HepG2 (cell line): ENCODE data around the gene LRRC10B. TPM values are rescaled to one million over a fixed set of nuclear protein-coding genes. Genes with fewer than 3 reads are reported as not detected.

Source experiments
- NCOA2 ChIP-seq: sonication (generic); formaldehyde crosslinking; IDR thresholded peaks from 2 replicates; pipeline ENCODE4 v1.8.0; 2022; ENCODE audit warnings: inconsistent platforms
- RARG ChIP-seq: sonication (generic); formaldehyde crosslinking; IDR thresholded peaks from 2 replicates; pipeline ENCODE4 v1.4.0; 2020; ENCODE audit warnings: low read depth, mild to moderate bottlenecking, missing genetic modification reagents
- RBFOX2 ChIP-seq: fragments of 200-400 bp; formaldehyde crosslinking; IDR thresholded peaks from 2 replicates; pipeline ENCODE4 v1.6.1; 2017; ENCODE audit warnings: low read depth, mild to moderate bottlenecking, low read length
- ZMAT3 ChIP-seq: sonication (generic); formaldehyde crosslinking; conservative IDR thresholded peaks from 2 replicates; pipeline ENCODE4 v1.7.0; 2021; ENCODE audit warnings: missing genetic modification reagents
- ZNF264 ChIP-seq: sonication (generic); formaldehyde crosslinking; IDR thresholded peaks from 2 replicates; pipeline ENCODE4 v1.4.0; 2020; ENCODE audit warnings: missing genetic modification reagents
- ZNF629 ChIP-seq: sonication (generic); formaldehyde crosslinking; conservative IDR thresholded peaks from 2 replicates; pipeline ENCODE4 v1.5.0; 2020; ENCODE audit warnings: missing genetic modification reagents
- polyA plus RNA-seq, 8 experiments: library from polyadenylated mRNA; depleted of rRNA in 3 of 8; stranded (reverse) in 7 of 8; unstranded in 1 of 8; fragments of >200 nt; fragmentation: Illumina TruSeq in 4 of 8; extraction: Trizol in 4 of 8; gene quantifications; 2 replicates each; pipeline versions ENCODE4 v1.2.1 to v1.2.3, GENCODE V29; 2011 to 2016; ENCODE audit warnings: low read depth in 4 of 8, missing spikeins in 1 of 8, mixed read lengths in 1 of 8; ENCODE audit not compliant: insufficient read depth in 1 of 8
- total RNA-seq, 5 experiments: library from RNA; depleted of rRNA; stranded (reverse); fragments of >200 nt; fragmentation: Illumina TruSeq; extraction: Trizol; gene quantifications; 2 replicates each; pipeline ENCODE4 v1.2.3, GENCODE V29; 2016; ENCODE audit warnings: low read depth in 1 of 5
- TF ChIP-seq, protein P1 (sequence below): sonication (generic); formaldehyde crosslinking; IDR thresholded peaks from 2 replicates; pipeline ENCODE4 v1.8.1; 2023; ENCODE audit warnings: mild to moderate bottlenecking, moderate library complexity, missing genetic modification reagents
- TF ChIP-seq, protein P2 (sequence below): sonication (generic); formaldehyde crosslinking; IDR thresholded peaks from 2 replicates; pipeline ENCODE4 v1.4.0; 2020; ENCODE audit warnings: missing genetic modification reagents, borderline replicate concordance
- TF ChIP-seq, protein P3 (sequence below): IDR thresholded peaks from 2 replicates; pipeline ENCODE4 v1.6.1; 2016; ENCODE audit warnings: mild to moderate bottlenecking
- TF ChIP-seq, protein P4 (sequence below): conservative IDR thresholded peaks from 2 replicates; pipeline ENCODE4 v1.6.1; 2018; ENCODE audit warnings: missing genetic modification reagents

Gene LRRC10B
- total and polyA plus RNA-seq, 2 of the 13 experiments (the other 11 are each of a cell fraction or from before 2014, with no cell fraction given) = not detected

DNA sequence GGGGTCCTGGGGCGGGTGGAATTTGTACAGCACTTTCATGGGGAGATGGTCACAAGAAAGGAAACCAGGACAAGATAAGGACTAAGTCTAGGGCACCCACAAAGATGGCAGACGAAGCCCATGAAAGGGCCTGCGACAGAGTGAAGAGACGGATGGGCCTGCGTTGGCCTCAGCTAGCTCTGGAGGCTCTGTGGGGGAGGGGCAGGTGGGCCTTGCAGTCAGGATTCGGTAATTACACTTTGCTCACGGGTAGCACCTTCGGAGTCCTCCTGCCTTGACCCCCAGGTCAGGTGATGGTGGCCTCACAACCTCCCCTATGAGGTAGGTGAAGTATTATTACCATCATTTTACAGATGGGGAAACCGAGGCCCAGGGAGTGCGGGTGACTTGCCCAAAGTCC lies 7.1 kb downstream of the LRRC10B start (continued):
- TF ChIP-seq, protein P1, sequence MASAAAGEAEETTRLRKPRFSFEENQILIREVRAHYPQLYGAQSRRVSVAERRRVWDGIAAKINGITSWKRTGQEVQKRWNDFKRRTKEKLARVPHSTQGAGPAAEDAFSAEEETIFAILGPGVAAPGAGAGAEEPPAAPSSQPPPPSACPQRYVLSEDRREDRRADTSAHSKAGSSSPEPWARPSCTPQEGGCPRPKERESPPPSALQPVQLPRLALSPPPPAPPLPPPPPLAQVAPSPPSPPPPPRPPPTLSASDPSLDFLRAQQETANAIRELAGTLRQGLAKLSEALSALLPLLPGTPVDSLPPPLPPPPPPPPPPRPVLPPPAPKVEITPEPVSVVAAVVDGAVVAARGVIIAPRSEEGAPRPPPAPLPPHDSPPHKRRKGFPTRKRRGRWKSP (CRISPR knock-in tag) = no peak
- TF ChIP-seq ZNF264 (CRISPR knock-in tag) (no peak), ZMAT3 (no peak), RBFOX2 (no peak), RARG (no peak), NCOA2 (CRISPR knock-in tag) (no peak), ZNF629 (CRISPR knock-in tag) (no peak)
- TF ChIP-seq, protein P2, sequence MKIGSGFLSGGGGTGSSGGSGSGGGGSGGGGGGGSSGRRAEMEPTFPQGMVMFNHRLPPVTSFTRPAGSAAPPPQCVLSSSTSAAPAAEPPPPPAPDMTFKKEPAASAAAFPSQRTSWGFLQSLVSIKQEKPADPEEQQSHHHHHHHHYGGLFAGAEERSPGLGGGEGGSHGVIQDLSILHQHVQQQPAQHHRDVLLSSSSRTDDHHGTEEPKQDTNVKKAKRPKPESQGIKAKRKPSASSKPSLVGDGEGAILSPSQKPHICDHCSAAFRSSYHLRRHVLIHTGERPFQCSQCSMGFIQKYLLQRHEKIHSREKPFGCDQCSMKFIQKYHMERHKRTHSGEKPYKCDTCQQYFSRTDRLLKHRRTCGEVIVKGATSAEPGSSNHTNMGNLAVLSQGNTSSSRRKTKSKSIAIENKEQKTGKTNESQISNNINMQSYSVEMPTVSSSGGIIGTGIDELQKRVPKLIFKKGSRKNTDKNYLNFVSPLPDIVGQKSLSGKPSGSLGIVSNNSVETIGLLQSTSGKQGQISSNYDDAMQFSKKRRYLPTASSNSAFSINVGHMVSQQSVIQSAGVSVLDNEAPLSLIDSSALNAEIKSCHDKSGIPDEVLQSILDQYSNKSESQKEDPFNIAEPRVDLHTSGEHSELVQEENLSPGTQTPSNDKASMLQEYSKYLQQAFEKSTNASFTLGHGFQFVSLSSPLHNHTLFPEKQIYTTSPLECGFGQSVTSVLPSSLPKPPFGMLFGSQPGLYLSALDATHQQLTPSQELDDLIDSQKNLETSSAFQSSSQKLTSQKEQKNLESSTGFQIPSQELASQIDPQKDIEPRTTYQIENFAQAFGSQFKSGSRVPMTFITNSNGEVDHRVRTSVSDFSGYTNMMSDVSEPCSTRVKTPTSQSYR (CRISPR knock-in tag) = no peak
- TF ChIP-seq, protein P3, sequence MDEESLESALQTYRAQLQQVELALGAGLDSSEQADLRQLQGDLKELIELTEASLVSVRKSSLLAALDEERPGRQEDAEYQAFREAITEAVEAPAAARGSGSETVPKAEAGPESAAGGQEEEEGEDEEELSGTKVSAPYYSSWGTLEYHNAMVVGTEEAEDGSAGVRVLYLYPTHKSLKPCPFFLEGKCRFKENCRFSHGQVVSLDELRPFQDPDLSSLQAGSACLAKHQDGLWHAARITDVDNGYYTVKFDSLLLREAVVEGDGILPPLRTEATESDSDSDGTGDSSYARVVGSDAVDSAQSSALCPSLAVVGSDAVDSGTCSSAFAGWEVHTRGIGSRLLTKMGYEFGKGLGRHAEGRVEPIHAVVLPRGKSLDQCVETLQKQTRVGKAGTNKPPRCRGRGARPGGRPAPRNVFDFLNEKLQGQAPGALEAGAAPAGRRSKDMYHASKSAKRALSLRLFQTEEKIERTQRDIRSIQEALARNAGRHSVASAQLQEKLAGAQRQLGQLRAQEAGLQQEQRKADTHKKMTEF (CRISPR knock-in tag) = no peak
- TF ChIP-seq, protein P4, sequence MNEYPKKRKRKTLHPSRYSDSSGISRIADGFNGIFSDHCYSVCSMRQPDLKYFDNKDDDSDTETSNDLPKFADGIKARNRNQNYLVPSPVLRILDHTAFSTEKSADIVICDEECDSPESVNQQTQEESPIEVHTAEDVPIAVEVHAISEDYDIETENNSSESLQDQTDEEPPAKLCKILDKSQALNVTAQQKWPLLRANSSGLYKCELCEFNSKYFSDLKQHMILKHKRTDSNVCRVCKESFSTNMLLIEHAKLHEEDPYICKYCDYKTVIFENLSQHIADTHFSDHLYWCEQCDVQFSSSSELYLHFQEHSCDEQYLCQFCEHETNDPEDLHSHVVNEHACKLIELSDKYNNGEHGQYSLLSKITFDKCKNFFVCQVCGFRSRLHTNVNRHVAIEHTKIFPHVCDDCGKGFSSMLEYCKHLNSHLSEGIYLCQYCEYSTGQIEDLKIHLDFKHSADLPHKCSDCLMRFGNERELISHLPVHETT (CRISPR knock-in tag) = no peak
